GM23338 (cell line): ENCODE data around the gene TEDC1. TPM values are rescaled to one million over a fixed set of nuclear protein-coding genes. Genes with fewer than 3 reads are reported as not detected.

ENCODE experiments used
- ATAC-seq: fragments of 200-7000 bp; cut with Tn5 transposase; 3 replicates; pipeline ENCODE4 v1.9.1; 2020
- DNase-seq: peaks from one replicate; pipeline ENCODE4 v3.0.0-alpha.2; 2015; ENCODE audit warnings: low spot score
- H2AFZ ChIP-seq: fragments of 200-600 bp; sonication (generic); 2 replicates; pipeline ENCODE4 v1.8.0; 2016; ENCODE audit warnings: antibody characterized with exemption, mild to moderate bottlenecking, moderate library complexity
- H3F3A ChIP-seq: fragments of 200-600 bp; sonication (generic); replicated peaks from 2 replicates; pipeline ENCODE4 v1.8.0; 2017; ENCODE audit warnings: antibody characterized with exemption, mixed run types, low read depth
- H3K27ac ChIP-seq: fragments of 200-600 bp; sonication (generic); 2 replicates; pipeline ENCODE4 v1.6.1; 2016; ENCODE audit warnings: low read depth
- H3K27me3 ChIP-seq: fragments of 200-600 bp; sonication (generic); 2 replicates; pipeline ENCODE4 v1.8.0; 2016; ENCODE audit warnings: mild to moderate bottlenecking, mixed run types, moderate library complexity; ENCODE audit not compliant: insufficient read depth
- H3K36me3 ChIP-seq: fragments of 200-600 bp; sonication (generic); 2 replicates; pipeline ENCODE4 v1.8.0; 2016; ENCODE audit warnings: mild to moderate bottlenecking; ENCODE audit not compliant: insufficient read depth
- H3K4me1 ChIP-seq: fragments of 200-600 bp; sonication (generic); 2 replicates; pipeline ENCODE4 v1.8.0; 2016; ENCODE audit warnings: mild to moderate bottlenecking, moderate library complexity; ENCODE audit not compliant: insufficient read depth
- H3K4me2 ChIP-seq: fragments of 200-600 bp; sonication (generic); 2 replicates; pipeline ENCODE4 v1.7.1; 2017; ENCODE audit warnings: mixed run types
- H3K4me3 ChIP-seq: fragments of 200-600 bp; sonication (generic); 2 replicates; pipeline ENCODE4 v1.6.1; 2016; ENCODE audit warnings: mixed run types
- H3K79me2 ChIP-seq: fragments of 200-600 bp; sonication (generic); replicated peaks from 2 replicates; pipeline ENCODE4 v1.8.0; 2017; ENCODE audit warnings: mild to moderate bottlenecking; ENCODE audit not compliant: insufficient read depth
- H3K9me2 ChIP-seq: fragments of 200-600 bp; sonication (generic); 2 replicates; pipeline ENCODE4 v1.8.0; 2017; ENCODE audit not compliant: insufficient read depth
- H4K20me1 ChIP-seq: fragments of 200-600 bp; sonication (generic); replicated peaks from 2 replicates; pipeline ENCODE4 v1.8.0; 2017; ENCODE audit warnings: mild to moderate bottlenecking; ENCODE audit not compliant: insufficient read depth
- H3K27ac Mint-ChIP-seq: 2 replicates; pipeline ENCODE4 v1.8.0; 2020; ENCODE audit warnings: inconsistent platforms, mild to moderate bottlenecking, moderate library complexity, mixed read lengths
- H3K27me3 Mint-ChIP-seq: 3 replicates; pipeline ENCODE4 v1.8.0; 2022; ENCODE audit warnings: low read depth, mild to moderate bottlenecking, moderate library complexity, mixed read lengths, inconsistent platforms; ENCODE audit not compliant: insufficient read depth, poor library complexity
- H3K36me3 Mint-ChIP-seq: 3 replicates; pipeline ENCODE4 v1.8.0; 2021; ENCODE audit warnings: low read depth, mild to moderate bottlenecking, inconsistent platforms, moderate library complexity, mixed read lengths
- H3K4me1 Mint-ChIP-seq: 3 replicates; pipeline ENCODE4 v1.8.0; 2020; ENCODE audit warnings: mild to moderate bottlenecking, inconsistent platforms, mixed read lengths
- H3K4me3 Mint-ChIP-seq: 3 replicates; pipeline ENCODE4 v1.8.0; 2021; ENCODE audit warnings: moderate library complexity, mild to moderate bottlenecking, inconsistent platforms, mixed read lengths
- H3K9me3 Mint-ChIP-seq: 3 replicates; pipeline ENCODE4 v1.8.0; 2020; ENCODE audit warnings: moderate library complexity, mild to moderate bottlenecking, inconsistent platforms, mixed read lengths
- CREB1 ChIP-seq: fragments of 250-450 bp; sonication (Bioruptor Pico); IDR thresholded peaks from 2 replicates; pipeline ENCODE4 v1.5.0; 2020; ENCODE audit warnings: low read depth, mild to moderate bottlenecking, moderate library complexity
- EZH2 ChIP-seq: fragments of 200-600 bp; sonication (generic); IDR thresholded peaks from one replicate; pipeline ENCODE4 v1.8.0; 2017; ENCODE audit warnings: antibody characterized with exemption, mild to moderate bottlenecking, low read depth; ENCODE audit not compliant: unreplicated experiment
- EZH2phosphoT487 ChIP-seq: fragments of 200-600 bp; sonication (generic); IDR thresholded peaks from one replicate; pipeline ENCODE4 v1.8.1; 2018; ENCODE audit warnings: antibody characterized with exemption; ENCODE audit not compliant: unreplicated experiment
- JUNB ChIP-seq: IDR thresholded peaks from one replicate; pipeline ENCODE4 v1.6.1; 2016; ENCODE audit warnings: antibody characterized with exemption; ENCODE audit not compliant: unreplicated experiment
- NANOG ChIP-seq: IDR thresholded peaks from 2 replicates; pipeline ENCODE4 v1.6.1; 2016; ENCODE audit warnings: antibody characterized with exemption, borderline replicate concordance
- POLR2AphosphoS5 ChIP-seq: IDR thresholded peaks from 2 replicates; pipeline ENCODE4 v1.6.1; 2016; ENCODE audit warnings: antibody characterized with exemption, low read depth
- STAT1 ChIP-seq: IDR thresholded peaks from one replicate; pipeline ENCODE4 v1.6.1; 2016; ENCODE audit warnings: antibody characterized with exemption; ENCODE audit not compliant: unreplicated experiment
- ZNF114 ChIP-seq: fragments of 250-450 bp; sonication (Bioruptor Pico); IDR thresholded peaks from 2 replicates; pipeline ENCODE4 v1.5.0; 2020; ENCODE audit warnings: mild to moderate bottlenecking, moderate library complexity
- ZNF331 ChIP-seq: fragments of 250-450 bp; sonication (Bioruptor Pico); IDR thresholded peaks from 2 replicates; pipeline ENCODE4 v1.5.0; 2020; ENCODE audit warnings: low read depth, mild to moderate bottlenecking, moderate library complexity
- polyA plus RNA-seq: library from polyadenylated mRNA; unstranded; fragments of >200 nt; fragmentation: Nextera tagmentation; extraction: Ambion mirVana; gene quantifications from 2 replicates; pipeline ENCODE4 v1.2.1, GENCODE V29; 2016
- total RNA-seq: library from RNA; depleted of rRNA; stranded (reverse); fragments of >200 nt; shearing (Covaris generic); gene quantifications from 2 replicates; pipeline ENCODE4 v1.2.3, GENCODE V29; 2014
- TF ChIP-seq, protein P1 (sequence below): IDR thresholded peaks from one replicate; pipeline ENCODE4 v1.6.1; 2018; ENCODE audit warnings: antibody characterized with exemption; ENCODE audit not compliant: unreplicated experiment
- TF ChIP-seq, protein P2 (sequence below), 2 experiments: fragments of 200-600 bp in 1 of 2; sonication (generic) in 1 of 2; conservative IDR thresholded peaks; 2 replicates each; pipeline versions ENCODE4 v1.5.1 to v1.6.1; 2016 to 2017; ENCODE audit warnings: antibody characterized with exemption in 2 of 2, low read depth in 2 of 2, mild to moderate bottlenecking in 2 of 2, moderate library complexity in 1 of 2
- TF ChIP-seq, protein P3 (sequence below): fragments of 250-450 bp; sonication (Bioruptor Pico); IDR thresholded peaks from 2 replicates; pipeline ENCODE4 v1.5.0; 2020; ENCODE audit warnings: mild to moderate bottlenecking, moderate library complexity
- TF ChIP-seq, protein P4 (sequence below): IDR thresholded peaks from 2 replicates; pipeline ENCODE4 v1.6.1; 2016; ENCODE audit warnings: antibody characterized with exemption

Gene TEDC1
- total and polyA plus RNA-seq, 2 experiments from 2014 or later = 5.9 to 16.3 TPM

DNA sequence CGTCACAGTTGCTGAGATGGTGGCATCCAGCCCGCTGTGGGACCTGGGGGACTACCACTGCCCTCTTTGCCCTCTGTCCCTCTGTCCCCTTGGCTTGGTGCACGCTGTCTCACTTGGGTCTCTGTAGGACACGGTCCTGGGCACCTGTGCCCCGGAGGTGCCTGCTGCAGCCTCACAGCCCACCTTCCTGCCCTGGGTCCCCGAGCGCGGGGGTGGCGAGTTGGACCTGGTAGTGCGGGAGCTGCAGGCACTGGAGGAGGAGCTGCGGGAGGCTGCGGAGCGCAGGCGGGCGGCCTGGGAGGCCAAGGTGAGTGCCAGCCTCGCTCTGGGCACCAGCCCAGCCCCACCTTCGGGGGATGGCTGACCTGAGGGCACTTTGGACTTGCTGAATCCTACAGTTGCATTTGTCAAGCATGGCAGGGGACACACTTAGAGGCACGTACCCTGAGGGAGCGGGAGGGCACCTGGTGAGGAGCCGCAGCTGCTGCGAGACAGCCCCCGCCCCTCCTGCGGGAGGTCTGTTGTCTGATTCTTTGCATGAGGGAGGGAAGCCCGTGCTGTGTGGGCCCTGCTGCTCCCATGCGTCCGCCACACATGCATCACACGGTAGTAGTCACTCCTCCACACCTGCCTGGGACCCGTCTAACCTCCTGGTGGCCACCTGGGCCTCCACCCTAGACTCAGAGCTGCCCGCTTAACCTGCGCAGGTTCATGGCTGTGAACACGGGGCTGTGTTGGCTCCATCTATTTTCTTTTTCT is 6.8 kb downstream of the TEDC1 start:
- Mint-ChIP-seq H3K27ac (no peak overlapping the region), H3K4me1 (0 out of 3 replicates have a peak, but pooled peaks cover 2% of the 10 kb centered on the region)
- no peaks in the 10 kb centered on the region for H3K36me3 ChIP-seq

More for the DNA sequence above, 6.8 kb downstream of the TEDC1 start:
- no peaks in the 10 kb centered on the region for H3K9me2 ChIP-seq
- Mint-ChIP-seq H3K27me3 (peaks cover 3% of the 10 kb centered on the region), H3K9me3 (no peaks in the 10 kb centered on the region), H3K36me3 (no peaks in the 10 kb centered on the region), H3K4me3 (no peak overlapping the region)
- H2AFZ ChIP-seq = no peak overlapping the region
- H3K79me2 ChIP-seq = no peaks in the 10 kb centered on the region
- no peak overlapping the region for H3K4me2 ChIP-seq
- DNase-seq (no peak), ATAC-seq (no peak)
- no peak overlapping the region for H3K27ac ChIP-seq
- H3K4me1 ChIP-seq = no peaks in the 10 kb centered on the region
- H3K4me3 ChIP-seq = no peak overlapping the region
- TF ChIP-seq, protein P1, sequence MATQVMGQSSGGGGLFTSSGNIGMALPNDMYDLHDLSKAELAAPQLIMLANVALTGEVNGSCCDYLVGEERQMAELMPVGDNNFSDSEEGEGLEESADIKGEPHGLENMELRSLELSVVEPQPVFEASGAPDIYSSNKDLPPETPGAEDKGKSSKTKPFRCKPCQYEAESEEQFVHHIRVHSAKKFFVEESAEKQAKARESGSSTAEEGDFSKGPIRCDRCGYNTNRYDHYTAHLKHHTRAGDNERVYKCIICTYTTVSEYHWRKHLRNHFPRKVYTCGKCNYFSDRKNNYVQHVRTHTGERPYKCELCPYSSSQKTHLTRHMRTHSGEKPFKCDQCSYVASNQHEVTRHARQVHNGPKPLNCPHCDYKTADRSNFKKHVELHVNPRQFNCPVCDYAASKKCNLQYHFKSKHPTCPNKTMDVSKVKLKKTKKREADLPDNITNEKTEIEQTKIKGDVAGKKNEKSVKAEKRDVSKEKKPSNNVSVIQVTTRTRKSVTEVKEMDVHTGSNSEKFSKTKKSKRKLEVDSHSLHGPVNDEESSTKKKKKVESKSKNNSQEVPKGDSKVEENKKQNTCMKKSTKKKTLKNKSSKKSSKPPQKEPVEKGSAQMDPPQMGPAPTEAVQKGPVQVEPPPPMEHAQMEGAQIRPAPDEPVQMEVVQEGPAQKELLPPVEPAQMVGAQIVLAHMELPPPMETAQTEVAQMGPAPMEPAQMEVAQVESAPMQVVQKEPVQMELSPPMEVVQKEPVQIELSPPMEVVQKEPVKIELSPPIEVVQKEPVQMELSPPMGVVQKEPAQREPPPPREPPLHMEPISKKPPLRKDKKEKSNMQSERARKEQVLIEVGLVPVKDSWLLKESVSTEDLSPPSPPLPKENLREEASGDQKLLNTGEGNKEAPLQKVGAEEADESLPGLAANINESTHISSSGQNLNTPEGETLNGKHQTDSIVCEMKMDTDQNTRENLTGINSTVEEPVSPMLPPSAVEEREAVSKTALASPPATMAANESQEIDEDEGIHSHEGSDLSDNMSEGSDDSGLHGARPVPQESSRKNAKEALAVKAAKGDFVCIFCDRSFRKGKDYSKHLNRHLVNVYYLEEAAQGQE = no peak
- TF ChIP-seq POLR2AphosphoS5 (no peak), EZH2phosphoT487 (no peak), EZH2 (no peak), JUNB (no peak), NANOG (no peak), ZNF114 (CRISPR knock-in tag) (no peak), STAT1 (no peak), ZNF331 (no peak), CREB1 (CRISPR knock-in tag) (no peak)
- TF ChIP-seq, protein P2, sequence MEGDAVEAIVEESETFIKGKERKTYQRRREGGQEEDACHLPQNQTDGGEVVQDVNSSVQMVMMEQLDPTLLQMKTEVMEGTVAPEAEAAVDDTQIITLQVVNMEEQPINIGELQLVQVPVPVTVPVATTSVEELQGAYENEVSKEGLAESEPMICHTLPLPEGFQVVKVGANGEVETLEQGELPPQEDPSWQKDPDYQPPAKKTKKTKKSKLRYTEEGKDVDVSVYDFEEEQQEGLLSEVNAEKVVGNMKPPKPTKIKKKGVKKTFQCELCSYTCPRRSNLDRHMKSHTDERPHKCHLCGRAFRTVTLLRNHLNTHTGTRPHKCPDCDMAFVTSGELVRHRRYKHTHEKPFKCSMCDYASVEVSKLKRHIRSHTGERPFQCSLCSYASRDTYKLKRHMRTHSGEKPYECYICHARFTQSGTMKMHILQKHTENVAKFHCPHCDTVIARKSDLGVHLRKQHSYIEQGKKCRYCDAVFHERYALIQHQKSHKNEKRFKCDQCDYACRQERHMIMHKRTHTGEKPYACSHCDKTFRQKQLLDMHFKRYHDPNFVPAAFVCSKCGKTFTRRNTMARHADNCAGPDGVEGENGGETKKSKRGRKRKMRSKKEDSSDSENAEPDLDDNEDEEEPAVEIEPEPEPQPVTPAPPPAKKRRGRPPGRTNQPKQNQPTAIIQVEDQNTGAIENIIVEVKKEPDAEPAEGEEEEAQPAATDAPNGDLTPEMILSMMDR (conservative IDR thresholded peaks at IDR 0.05; ENCODE audit: low read depth in 2 of 2) = no peak
- TF ChIP-seq, protein P3, sequence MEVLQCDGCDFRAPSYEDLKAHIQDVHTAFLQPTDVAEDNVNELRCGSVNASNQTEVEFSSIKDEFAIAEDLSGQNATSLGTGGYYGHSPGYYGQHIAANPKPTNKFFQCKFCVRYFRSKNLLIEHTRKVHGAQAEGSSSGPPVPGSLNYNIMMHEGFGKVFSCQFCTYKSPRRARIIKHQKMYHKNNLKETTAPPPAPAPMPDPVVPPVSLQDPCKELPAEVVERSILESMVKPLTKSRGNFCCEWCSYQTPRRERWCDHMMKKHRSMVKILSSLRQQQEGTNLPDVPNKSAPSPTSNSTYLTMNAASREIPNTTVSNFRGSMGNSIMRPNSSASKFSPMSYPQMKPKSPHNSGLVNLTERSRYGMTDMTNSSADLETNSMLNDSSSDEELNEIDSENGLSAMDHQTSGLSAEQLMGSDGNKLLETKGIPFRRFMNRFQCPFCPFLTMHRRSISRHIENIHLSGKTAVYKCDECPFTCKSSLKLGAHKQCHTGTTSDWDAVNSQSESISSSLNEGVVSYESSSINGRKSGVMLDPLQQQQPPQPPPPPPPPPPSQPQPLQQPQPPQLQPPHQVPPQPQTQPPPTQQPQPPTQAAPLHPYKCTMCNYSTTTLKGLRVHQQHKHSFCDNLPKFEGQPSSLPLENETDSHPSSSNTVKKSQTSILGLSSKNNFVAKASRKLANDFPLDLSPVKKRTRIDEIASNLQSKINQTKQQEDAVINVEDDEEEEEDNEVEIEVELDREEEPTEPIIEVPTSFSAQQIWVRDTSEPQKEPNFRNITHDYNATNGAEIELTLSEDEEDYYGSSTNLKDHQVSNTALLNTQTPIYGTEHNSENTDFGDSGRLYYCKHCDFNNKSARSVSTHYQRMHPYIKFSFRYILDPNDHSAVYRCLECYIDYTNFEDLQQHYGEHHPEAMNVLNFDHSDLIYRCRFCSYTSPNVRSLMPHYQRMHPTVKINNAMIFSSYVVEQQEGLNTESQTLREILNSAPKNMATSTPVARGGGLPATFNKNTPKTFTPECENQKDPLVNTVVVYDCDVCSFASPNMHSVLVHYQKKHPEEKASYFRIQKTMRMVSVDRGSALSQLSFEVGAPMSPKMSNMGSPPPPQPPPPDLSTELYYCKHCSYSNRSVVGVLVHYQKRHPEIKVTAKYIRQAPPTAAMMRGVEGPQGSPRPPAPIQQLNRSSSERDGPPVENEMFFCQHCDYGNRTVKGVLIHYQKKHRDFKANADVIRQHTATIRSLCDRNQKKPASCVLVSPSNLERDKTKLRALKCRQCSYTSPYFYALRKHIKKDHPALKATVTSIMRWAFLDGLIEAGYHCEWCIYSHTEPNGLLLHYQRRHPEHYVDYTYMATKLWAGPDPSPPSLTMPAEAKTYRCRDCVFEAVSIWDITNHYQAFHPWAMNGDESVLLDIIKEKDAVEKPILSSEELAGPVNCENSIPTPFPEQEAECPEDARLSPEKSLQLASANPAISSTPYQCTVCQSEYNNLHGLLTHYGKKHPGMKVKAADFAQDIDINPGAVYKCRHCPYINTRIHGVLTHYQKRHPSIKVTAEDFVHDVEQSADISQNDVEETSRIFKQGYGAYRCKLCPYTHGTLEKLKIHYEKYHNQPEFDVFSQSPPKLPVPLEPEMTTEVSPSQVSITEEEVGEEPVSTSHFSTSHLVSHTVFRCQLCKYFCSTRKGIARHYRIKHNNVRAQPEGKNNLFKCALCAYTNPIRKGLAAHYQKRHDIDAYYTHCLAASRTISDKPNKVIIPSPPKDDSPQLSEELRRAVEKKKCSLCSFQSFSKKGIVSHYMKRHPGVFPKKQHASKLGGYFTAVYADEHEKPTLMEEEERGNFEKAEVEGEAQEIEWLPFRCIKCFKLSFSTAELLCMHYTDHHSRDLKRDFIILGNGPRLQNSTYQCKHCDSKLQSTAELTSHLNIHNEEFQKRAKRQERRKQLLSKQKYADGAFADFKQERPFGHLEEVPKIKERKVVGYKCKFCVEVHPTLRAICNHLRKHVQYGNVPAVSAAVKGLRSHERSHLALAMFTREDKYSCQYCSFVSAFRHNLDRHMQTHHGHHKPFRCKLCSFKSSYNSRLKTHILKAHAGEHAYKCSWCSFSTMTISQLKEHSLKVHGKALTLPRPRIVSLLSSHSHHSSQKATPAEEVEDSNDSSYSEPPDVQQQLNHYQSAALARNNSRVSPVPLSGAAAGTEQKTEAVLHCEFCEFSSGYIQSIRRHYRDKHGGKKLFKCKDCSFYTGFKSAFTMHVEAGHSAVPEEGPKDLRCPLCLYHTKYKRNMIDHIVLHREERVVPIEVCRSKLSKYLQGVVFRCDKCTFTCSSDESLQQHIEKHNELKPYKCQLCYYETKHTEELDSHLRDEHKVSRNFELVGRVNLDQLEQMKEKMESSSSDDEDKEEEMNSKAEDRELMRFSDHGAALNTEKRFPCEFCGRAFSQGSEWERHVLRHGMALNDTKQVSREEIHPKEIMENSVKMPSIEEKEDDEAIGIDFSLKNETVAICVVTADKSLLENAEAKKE (CRISPR knock-in tag) = no peak
- TF ChIP-seq, protein P4, sequence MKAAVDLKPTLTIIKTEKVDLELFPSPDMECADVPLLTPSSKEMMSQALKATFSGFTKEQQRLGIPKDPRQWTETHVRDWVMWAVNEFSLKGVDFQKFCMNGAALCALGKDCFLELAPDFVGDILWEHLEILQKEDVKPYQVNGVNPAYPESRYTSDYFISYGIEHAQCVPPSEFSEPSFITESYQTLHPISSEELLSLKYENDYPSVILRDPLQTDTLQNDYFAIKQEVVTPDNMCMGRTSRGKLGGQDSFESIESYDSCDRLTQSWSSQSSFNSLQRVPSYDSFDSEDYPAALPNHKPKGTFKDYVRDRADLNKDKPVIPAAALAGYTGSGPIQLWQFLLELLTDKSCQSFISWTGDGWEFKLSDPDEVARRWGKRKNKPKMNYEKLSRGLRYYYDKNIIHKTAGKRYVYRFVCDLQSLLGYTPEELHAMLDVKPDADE = no peak
- H3K27me3 ChIP-seq = no peaks in the 10 kb centered on the region
- no peaks in the 10 kb centered on the region for H4K20me1 ChIP-seq
- H3F3A ChIP-seq = no peaks in the 10 kb centered on the region
